Subcutaneous abdominal adipose tissue (tissue), 5 donors: ENCODE data around the gene GINS1.

Experiments used
- H3K27ac ChIP-seq: one replicate; pipeline ENCODE4 v1.7.0; 2013; ENCODE audit warnings: low read depth, mild to moderate bottlenecking, inconsistent platforms, low read length, moderate library complexity
- H3K27me3 ChIP-seq, 5 donors: one replicate each; pipeline ENCODE4 v1.7.0; 2013; ENCODE audit warnings: low read length in 5 of 5, inconsistent platforms in 1 of 5; ENCODE audit not compliant: control insufficient read depth in 5 of 5, insufficient read depth in 4 of 5
- H3K36me3 ChIP-seq, 5 donors: one replicate each; pipeline ENCODE4 v1.7.0; 2013; ENCODE audit warnings: low read length in 5 of 5; ENCODE audit not compliant: control insufficient read depth in 5 of 5, insufficient read depth in 5 of 5
- H3K4me1 ChIP-seq, 5 donors: one replicate each; pipeline ENCODE4 v1.7.0; 2013; ENCODE audit warnings: low read length in 5 of 5, mild to moderate bottlenecking in 3 of 5, moderate library complexity in 1 of 5; ENCODE audit not compliant: control insufficient read depth in 5 of 5, insufficient read depth in 5 of 5
- H3K4me3 ChIP-seq, 5 donors: one replicate each; pipeline ENCODE4 v1.7.0; 2013; ENCODE audit warnings: low read length in 5 of 5, low read depth in 1 of 5
- H3K9ac ChIP-seq, 5 donors: one replicate each; pipeline ENCODE4 v1.7.0; 2013; ENCODE audit warnings: low read length in 5 of 5, mild to moderate bottlenecking in 4 of 5, moderate library complexity in 3 of 5
- H3K9me3 ChIP-seq, 5 donors: one replicate each; pipeline ENCODE4 v1.7.0; 2013; ENCODE audit warnings: low read length in 5 of 5; ENCODE audit not compliant: control insufficient read depth in 5 of 5
- donor health status: healthy.
- donor health status: healthy.
- donor health status: healthy.
- donor health status: healthy.
- donor health status: healthy.

Gene GINS1

GRCh38 chr20:25452333-25452732, 44.9 kb downstream of the GINS1 start:
- Histone ChIP-seq H3K27ac (no peak overlapping the region), H3K27me3 (no peaks in the 10 kb centered on the region), H3K9me3 (peaks cover 0 to 3% (median 0%) of the 10 kb centered on the region in 5 donors), H3K4me1 (peaks cover 0 to 6% (median 2%) of the 10 kb centered on the region in 5 donors), H3K9ac (no peak overlapping the region), H3K4me3 (no peak overlapping the region), H3K36me3 (peaks cover 6 to 30% (median 19%) of the 10 kb centered on the region in 5 donors)

DNA sequence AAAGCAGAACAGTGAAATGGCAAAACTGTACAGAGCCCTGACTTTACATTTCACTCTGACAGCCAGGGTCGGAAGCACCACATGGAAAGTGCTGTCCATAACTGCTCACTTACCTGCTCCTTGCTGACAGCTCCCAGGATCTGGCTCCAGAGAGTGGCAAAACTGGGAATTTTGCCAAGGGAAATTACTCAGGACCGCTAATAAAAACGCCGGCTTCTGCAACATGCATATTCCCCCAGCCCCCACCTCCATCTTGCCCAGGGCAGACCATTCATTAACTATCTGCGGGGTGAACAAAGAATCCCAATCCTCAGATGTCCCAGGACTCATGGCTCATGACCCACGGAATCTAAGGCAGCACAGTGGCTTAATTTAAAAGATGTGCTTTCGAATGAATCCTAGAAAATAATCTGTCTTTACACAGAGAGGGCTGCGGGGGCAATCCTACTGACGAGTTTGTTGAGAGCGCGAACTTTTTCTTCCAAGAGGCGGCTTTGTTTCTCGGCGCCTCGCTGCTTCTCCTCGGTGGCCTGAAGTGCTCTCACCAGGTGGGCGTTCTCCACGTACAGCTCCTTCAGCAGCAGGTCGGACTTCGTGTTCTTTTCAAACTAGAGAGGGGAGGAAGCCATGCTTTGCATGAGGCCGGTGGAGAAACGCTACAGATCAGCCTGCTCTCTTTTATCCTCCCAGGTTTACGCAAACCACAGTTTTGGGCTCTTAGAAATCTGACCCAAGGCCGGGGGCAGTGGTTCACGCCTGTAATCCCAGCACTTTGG, 45.8 kb downstream of the GINS1 start:
- H3K27ac ChIP-seq: no peak overlapping the region
- H3K4me1 ChIP-seq: peaks cover 1 to 13% (median 8%) of the 10 kb centered on the region in 5 donors
- peaks cover 6 to 30% (median 19%) of the 10 kb centered on the region in 5 donors for H3K36me3 ChIP-seq
- H3K9me3 ChIP-seq: peaks cover 0 to 3% (median 0%) of the 10 kb centered on the region in 5 donors
- no peak overlapping the region for H3K4me3 ChIP-seq
- no peaks in the 10 kb centered on the region for H3K27me3 ChIP-seq
- no peak overlapping the region for H3K9ac ChIP-seq

GRCh38 chr20:25454153-25454900, 46.9 kb downstream of the GINS1 start:
- H3K36me3 ChIP-seq: peaks cover 6 to 32% (median 21%) of the 10 kb centered on the region in 5 donors
- no peaks in the 10 kb centered on the region for H3K27me3 ChIP-seq
- no peaks in the 10 kb centered on the region for H3K9me3 ChIP-seq
- H3K9ac ChIP-seq: no peak overlapping the region
- no peak overlapping the region for H3K27ac ChIP-seq
- peaks cover 1 to 21% (median 8%) of the 10 kb centered on the region in 5 donors for H3K4me1 ChIP-seq
- H3K4me3 ChIP-seq: no peak overlapping the region

GRCh38 chr20:25457886-25458680, 50.6 kb downstream of the GINS1 start:
- Histone ChIP-seq H3K9ac (no peak overlapping the region), H3K4me3 (no peak overlapping the region), H3K27me3 (no peaks in the 10 kb centered on the region), H3K4me1 (peaks cover 1 to 44% (median 13%) of the 10 kb centered on the region in 5 donors), H3K36me3 (peaks cover 0 to 31% (median 18%) of the 10 kb centered on the region in 5 donors), H3K27ac (no peak overlapping the region), H3K9me3 (no peaks in the 10 kb centered on the region)

DNA sequence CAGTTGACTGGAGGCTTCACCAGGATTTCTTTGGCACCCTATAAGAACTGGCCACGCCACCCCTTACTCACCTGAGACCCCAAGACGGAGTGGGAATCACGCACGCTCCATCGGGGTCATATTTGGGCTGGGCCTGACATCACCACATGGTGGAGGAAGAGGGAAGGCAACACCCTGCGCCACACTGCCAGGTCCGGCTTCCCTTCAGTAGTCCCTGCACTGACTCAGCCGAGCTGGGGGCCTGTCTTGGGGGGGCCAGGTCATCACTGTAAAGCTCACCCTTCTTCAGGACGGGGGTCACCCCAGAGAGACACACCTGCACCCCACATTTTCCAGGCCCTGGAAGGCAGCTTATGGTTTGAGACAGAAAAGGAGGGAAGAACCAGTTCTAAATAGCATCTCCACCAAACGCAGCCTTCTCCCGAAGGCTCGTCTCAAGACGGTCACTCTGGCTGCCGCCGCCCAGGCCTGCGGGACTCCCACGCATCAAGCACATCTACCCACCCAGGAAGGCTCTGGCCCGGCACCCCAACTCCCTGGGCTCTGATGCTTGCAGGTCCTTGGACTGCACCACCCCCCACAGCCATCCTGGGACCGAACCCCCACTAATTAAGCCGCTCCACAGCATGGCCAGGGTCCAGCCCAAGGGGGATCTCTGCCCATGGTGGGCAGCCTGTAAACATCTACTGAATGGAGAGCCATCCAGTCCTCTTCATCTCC, 51.8 kb downstream of the GINS1 start:
- Histone ChIP-seq H3K9me3 (no peaks in the 10 kb centered on the region), H3K4me1 (peaks cover 1 to 44% (median 13%) of the 10 kb centered on the region in 5 donors), H3K9ac (no peak overlapping the region), H3K4me3 (no peak overlapping the region), H3K27me3 (no peaks in the 10 kb centered on the region), H3K36me3 (peaks cover 0 to 27% (median 13%) of the 10 kb centered on the region in 5 donors), H3K27ac (no peak overlapping the region)

GRCh38 chr20:25459916-25460535, 52.6 kb downstream of the GINS1 start:
- Histone ChIP-seq H3K27me3 (no peaks in the 10 kb centered on the region), H3K9ac (no peak overlapping the region), H3K27ac (no peak overlapping the region), H3K36me3 (peaks cover 0 to 20% (median 7%) of the 10 kb centered on the region in 5 donors), H3K4me3 (no peak overlapping the region), H3K4me1 (peaks cover 1 to 51% (median 18%) of the 10 kb centered on the region in 5 donors), H3K9me3 (no peaks in the 10 kb centered on the region)

GRCh38 chr20:25460566-25461280, 53.2 kb downstream of the GINS1 start:
- Histone ChIP-seq H3K9me3 (no peaks in the 10 kb centered on the region), H3K27ac (peak overlapping the region; percentile 37), H3K4me3 (no peak overlapping the region), H3K36me3 (peaks cover 0 to 14% (median 7%) of the 10 kb centered on the region in 5 donors), H3K4me1 (peaks cover 1 to 58% (median 19%) of the 10 kb centered on the region in 5 donors), H3K9ac (no peak overlapping the region), H3K27me3 (no peaks in the 10 kb centered on the region)

DNA sequence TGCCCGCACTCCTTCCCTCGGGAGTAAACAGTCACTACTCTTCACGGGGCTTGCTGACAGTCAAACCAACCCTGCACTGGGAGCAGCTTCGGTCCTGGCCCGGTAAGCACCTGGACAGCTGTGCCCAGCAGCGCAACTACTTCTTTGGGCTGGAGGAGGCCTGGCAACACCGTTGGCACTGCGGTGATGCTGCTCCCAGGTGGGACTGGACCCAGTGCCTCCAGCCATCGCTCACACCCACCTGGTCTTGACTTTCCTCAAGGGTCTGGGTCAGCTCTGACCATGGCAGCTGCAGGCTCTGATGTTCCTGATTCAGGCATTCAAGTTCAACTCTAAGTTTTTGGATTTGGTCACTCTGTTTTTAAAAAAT, 53.8 kb downstream of the GINS1 start:
- H3K36me3 ChIP-seq: peaks cover 0 to 14% (median 7%) of the 10 kb centered on the region in 5 donors
- H3K27ac ChIP-seq: peak overlapping the region; percentile 37

More for the DNA sequence above, 53.8 kb downstream of the GINS1 start:
- H3K9ac ChIP-seq: no peak overlapping the region
- H3K27me3 ChIP-seq: no peaks in the 10 kb centered on the region
- no peaks in the 10 kb centered on the region for H3K9me3 ChIP-seq
- no peak overlapping the region for H3K4me3 ChIP-seq
- peaks cover 1 to 58% (median 19%) of the 10 kb centered on the region in 5 donors for H3K4me1 ChIP-seq
